Iris pigment epithelial cell (primary cell): ENCODE measurements around the gene RFNG.
"Not testable (repeated sequence)": the region's sequence is repeated elsewhere in the genome, so short reads cannot be mapped to it uniquely, and the experiment has no call there.

Experiments
- DNase-seq: peaks from one replicate; pipeline ENCODE4 v3.0.0-alpha.2; 2011; ENCODE audit warnings: low read depth

RFNG gene

DNA sequence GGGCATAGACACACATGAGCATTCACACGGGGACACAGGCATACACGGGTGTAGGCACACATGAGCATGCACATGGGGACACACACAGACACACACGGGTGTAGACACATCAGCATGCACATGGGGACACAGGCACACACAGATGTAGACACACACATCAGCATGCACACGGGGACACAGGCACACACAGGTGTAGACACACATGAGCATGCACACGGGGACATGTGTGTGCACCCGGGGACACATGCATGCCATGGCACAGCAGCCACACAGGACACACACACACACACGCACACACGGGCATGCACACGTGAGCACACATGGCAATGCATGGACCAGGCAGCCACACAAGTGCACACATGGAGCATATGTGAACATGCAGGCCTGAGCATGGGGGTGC lies 9.0 kb downstream of the RFNG start:
- no peak for DNase-seq

DNA sequence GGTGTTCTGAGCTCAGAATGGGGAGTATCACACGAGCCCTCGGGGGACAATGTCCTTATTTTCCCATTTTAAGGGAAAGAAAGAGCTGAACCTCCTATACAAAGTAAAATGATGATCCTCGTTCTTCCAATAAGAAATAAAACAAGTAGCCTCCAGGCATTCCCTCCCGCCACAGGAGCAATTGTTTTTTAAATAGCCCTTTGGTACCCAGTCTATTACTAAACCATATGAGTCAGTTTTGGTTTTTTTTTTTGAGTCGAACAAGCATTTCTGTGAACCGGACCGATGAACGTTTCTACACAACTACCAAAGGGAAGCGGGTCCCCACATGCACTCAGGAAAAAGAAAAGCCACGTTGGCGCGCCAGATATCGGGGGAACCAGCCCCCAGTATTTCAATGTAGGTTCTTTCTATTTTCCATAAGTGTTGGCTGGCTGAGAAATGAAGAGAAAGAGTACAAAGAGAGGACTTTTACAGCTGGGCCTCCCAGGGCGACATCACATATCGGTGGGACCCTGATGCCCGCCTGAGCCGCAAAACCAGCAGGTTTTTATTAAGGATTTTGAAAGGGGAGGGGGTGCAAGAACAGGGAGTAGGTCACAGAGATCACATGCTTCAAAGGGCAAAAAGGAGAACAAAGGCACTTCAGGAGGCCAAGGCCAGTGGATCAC lies 10.3 kb downstream of the RFNG start:
- no peak for DNase-seq

DNA sequence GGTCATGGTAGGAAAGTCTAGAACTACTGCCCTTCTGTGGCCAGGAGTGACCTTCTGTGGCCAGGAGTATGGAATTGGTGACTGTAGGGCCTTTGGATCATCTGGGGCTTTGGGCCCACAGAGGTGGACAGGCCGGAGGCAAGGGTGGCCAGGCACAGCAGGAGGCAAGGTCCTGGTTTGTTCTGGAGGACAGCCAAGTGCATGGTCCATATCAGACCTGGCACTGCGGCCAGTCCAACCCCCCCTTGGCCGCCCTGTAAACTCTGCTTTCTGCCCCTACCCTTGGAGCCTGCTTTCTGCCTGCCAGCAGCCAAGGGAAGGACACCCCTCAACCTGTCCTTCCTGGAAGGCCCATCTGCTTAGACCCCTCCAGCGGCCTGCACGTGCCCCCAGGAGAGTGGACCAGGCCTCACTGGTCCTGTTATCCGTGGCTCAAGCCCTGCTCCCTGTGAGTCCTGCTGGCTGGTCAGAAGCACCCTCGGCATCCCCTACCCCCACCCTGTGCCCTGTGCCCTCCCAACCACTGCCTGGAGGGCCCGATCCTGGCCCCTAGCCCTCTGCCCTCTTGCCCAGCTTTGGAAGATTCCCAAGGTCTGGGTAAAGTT lies 11.8 kb downstream of the RFNG start:
- DNase-seq = no peak

GRCh38 chr17:82038796-82039409 lies 12.7 kb downstream of the RFNG start:
- not testable (repeated sequence) for DNase-seq

GRCh38 chr17:82037889-82038195 lies 13.8 kb downstream of the RFNG start:
- no peak for DNase-seq

GRCh38 chr17:82037092-82037888 lies 14.3 kb downstream of the RFNG start, which contains the start of gene DCXR:
TSS of gene DCXR (minus strand) at chr17:82037697. CDS start at chr17:82037682, 15 bp downstream.
- peak; percentile 98 for DNase-seq

DNA sequence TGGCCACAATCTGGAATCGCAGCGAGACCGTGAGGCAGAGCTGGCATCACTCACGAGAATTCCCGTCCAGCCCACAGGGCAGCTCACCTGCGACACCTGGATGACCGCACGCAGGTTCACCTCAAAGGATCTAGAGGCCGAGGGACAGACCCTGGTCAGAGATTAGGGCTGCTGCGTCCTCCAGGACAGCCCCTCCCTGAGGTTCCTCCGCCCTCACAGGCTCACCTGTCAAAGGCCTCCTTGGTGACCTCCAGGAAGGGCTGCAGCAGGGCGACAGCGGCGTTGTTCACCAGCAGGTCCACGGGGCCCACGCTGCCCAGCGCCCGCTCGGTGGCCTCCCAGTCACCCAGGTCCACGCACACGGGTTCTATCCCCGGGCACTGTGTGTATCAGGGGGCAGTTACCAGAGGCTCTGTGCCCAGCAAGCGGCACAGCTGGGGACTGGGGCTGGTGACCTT lies 14.9 kb downstream of the RFNG start:
- DNase-seq = no peak

DNA sequence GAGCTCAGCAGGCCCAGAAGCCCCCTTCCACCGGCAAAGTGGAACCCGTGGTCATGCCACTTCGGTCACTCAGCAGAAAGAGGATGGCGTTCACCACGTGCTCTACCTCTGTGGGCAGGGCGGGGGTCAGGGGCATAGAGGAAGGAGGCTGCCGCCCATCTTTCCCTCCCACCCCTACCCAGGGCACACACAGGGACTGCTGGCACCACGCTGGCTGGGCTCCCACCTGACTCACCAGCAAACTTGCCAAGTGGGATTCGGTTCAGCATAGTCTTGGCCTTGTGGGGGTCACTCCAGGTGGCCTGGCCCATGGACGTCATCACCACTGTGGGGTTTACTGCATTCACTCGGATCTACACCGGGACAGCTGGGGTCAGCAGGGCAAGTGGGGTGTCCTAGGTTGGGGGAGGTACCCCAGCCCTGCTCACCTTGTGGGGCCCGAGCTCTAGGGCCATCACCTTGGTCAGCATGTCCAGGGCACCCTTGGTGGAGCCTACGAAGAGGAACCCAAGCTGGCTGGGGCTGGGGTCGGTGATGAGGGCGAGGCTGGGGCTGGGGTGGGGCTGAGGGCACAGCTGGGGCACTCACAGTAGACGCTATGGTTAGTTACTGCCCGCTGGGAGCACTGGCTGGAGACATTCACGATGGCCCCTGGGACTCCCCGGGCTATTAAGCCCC lies 15.5 kb downstream of the RFNG start:
- DNase-seq = no peak

GRCh38 chr17:82035488-82035887 lies 16.1 kb downstream of the RFNG start:
- DNase-seq = no peak

GRCh38 chr17:82034371-82035011 lies 17.1 kb downstream of the RFNG start:
- DNase-seq = no peak

- no peak for DNase-seq
These were observed 18.1 kb downstream of the RFNG start for GRCh38 chr17:82033359-82034085.

- no peak for DNase-seq
These were observed 19.6 kb downstream of the RFNG start for GRCh38 chr17:82031885-82032627.

GRCh38 chr17:82031303-82031884 lies 20.2 kb downstream of the RFNG start, which contains the start of gene RAC3:
TSS of gene RAC3 (plus strand) at chr17:82031678. CDS start at chr17:82031762, 84 bp downstream.
- peak; percentile 45 for DNase-seq

DNA sequence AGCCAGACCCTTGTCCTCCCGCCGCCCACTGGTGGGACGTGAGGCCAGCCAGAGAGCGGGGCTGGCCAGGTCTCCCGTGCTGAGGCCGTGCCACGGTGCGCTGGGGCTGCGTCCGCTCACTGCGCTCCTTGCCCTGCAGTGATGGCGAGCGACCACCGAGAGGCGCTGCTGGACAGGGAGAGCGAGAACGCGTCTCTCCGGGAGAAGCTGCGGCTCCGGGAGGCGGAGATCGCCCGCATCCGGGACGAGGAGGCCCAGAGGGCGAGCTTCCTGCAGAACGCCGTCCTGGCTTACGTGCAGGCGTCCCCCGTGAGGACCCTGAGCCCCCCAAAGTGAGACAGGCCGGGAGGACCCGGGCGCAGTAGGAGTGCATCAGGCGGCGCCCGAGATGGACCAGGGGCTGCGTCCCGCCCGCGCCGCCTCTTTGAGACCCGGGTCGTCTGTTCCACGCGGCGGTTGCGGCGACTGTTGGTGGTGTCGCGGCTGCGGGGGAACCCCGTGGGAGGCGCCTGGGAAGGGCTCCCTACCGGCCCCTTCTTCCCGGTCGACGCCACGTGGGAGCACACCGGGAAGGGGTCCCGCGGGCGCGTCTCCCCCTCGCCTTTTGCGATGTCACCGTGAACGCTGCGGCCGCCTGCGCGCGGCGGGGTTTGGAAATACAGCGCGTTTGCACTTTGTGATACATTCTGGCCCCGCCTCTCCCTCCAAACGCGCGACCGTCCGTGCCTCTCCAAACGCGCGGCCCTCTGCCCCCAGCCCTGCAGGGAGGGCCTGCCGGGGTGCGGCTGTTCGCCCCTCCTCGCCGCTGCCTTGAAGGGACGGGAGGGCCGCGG lies 20.9 kb downstream of the RFNG start:
- peak; percentile 89 for DNase-seq

- DNase-seq = no peak
These were observed 21.6 kb downstream of the RFNG start for GRCh38 chr17:82029990-82030469.

DNA sequence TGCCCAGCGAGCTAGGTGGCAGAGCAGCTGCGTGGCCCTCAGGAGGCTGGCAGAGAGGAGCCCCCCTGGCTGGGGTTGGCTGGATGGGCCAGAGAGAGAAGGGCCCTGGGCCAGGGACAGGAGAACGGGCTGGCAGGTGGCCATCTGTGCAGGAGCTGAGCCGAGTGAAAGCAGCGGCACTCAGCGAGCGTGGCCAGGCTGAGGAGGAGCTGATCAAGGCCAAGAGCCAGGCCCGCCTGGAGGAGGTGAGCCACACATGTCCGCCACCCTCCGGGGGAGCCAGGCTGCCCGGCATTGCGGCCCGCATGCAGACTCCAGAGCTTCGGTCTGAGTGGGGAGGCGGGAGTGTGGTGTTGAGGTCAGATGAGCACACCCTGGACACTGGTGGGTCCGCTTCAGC lies 22.2 kb downstream of the RFNG start:
- DNase-seq = no peak

GRCh38 chr17:82028966-82029365 lies 22.6 kb downstream of the RFNG start:
- no peak for DNase-seq

- DNase-seq = no peak
These were observed 23.4 kb downstream of the RFNG start for GRCh38 chr17:82028246-82028645.
